GM10248 (cell line): Measurements from ENCODE around the gene CRIP2.

Source experiments
- CTCF ChIA-PET: fragments of 300-600 bp; sonication (Branson Sonifier 250); formaldehyde crosslinking; extraction: SDS; loops from one replicate; lab custom pipeline; 2021; ENCODE audit warnings: antibody characterized with exemption; lab: Yijun Ruan, JAX
- POLR2A ChIA-PET: fragments of 350-650 bp; sonication (Branson Sonifier 250); formaldehyde crosslinking; extraction: SDS; loops from one replicate; lab custom pipeline; 2020; ENCODE audit warnings: antibody characterized with exemption; lab: Yijun Ruan, JAX
- DNase-seq: peaks from one replicate; pipeline ENCODE4 v3.0.0; 2012; ENCODE audit errors: extremely low spot score
- CTCF ChIP-seq: IDR thresholded peaks from 2 replicates; pipeline ENCODE4 v1.5.1; 2012; ENCODE audit warnings: mild to moderate bottlenecking, low read depth; ENCODE audit errors: extremely low read depth, missing control alignments, control extremely low read depth

The CRIP2 gene

GRCh38 chr14:105527826-105528585 lies 53.4 kb downstream of the CRIP2 start:
- CTCF ChIA-PET: interaction anchor here (0.6 to 2.2 kb wide), 23 partner anchors 9 to 890 kb away, joined by 3 to 38 read pairs (median 4); partner anchors contain the start of gene TEDC1
- peak; percentile 95 for TF ChIP-seq CTCF
- DNase-seq: peak; percentile 93
- POLR2A ChIA-PET: no interaction called here

GRCh38 chr14:105528586-105529318 lies 54.1 kb downstream of the CRIP2 start:
- TF ChIP-seq CTCF: no peak
- ChIA-PET POLR2A (no interaction called here), CTCF (interaction anchor here (0.9 to 2.2 kb wide), 24 partner anchors 9 to 889 kb away, joined by 3 to 38 read pairs (median 4); partner anchors contain the start of gene TEDC1)
- DNase-seq: peak; percentile 31

GRCh38 chr14:105529319-105529568 lies 54.6 kb downstream of the CRIP2 start:
- ChIA-PET POLR2A (no interaction called here), CTCF (interaction anchor here (1.0 to 2.2 kb wide), 12 partner anchors 13 to 889 kb away, joined by 3 to 38 read pairs (median 6); partner anchors contain the start of gene TEDC1)
- TF ChIP-seq CTCF: no peak
- no peak for DNase-seq
